ENCODE measurements around the gene PTPRK.

Gene PTPRK

DNA sequence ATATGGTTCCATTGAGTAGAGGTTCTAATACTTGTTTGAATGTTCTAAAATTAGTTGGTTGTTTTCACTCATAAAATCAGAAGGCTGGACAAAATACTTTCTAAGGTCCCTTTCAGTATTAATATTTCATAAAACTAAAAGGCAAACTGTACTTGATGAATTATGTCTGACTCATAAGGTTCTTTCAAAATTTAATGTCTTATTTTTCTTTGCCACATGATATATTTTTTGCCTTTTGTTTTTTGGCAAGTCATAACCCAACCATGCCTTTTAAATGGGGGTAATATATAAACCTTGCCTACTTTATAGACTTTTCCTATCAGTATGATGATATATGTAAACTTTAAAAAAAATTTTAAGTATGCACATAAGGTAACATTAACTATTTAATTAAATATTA, 244.7 kb downstream of the PTPRK start:
- TF ChIP-seq, protein P1, sequence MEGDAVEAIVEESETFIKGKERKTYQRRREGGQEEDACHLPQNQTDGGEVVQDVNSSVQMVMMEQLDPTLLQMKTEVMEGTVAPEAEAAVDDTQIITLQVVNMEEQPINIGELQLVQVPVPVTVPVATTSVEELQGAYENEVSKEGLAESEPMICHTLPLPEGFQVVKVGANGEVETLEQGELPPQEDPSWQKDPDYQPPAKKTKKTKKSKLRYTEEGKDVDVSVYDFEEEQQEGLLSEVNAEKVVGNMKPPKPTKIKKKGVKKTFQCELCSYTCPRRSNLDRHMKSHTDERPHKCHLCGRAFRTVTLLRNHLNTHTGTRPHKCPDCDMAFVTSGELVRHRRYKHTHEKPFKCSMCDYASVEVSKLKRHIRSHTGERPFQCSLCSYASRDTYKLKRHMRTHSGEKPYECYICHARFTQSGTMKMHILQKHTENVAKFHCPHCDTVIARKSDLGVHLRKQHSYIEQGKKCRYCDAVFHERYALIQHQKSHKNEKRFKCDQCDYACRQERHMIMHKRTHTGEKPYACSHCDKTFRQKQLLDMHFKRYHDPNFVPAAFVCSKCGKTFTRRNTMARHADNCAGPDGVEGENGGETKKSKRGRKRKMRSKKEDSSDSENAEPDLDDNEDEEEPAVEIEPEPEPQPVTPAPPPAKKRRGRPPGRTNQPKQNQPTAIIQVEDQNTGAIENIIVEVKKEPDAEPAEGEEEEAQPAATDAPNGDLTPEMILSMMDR (conservative IDR thresholded peaks at IDR 0.05; ENCODE audit: low read length), result no peak
- DNase-seq (ENCODE audit: low read depth), result no peak
- H3K4me3 ChIP-seq (ENCODE audit: low read length), result no peak overlapping the region

DNA sequence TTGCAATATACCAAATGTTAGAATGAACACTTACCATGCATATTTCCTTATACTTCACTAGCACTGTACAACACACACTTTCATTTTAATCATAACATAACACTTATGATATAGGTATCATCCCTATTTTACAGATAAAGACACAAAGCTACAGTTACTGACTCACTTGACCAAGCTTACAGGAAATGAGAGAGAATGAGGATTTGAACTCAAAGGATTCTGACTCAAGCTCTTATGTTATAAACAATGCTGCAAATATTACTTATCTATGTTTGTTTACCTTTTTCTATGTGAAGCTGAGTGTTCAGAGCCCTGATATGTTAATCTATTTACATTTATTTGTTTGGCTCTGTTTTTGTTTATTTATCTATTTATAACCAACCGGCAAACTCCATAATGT, 245.4 kb downstream of the PTPRK start:
- TF ChIP-seq, protein P1 (conservative IDR thresholded peaks at IDR 0.05; ENCODE audit: low read length), result no peak
- H3K4me3 ChIP-seq (ENCODE audit: low read length), result no peak overlapping the region
- peak; percentile 12 for DNase-seq (ENCODE audit: low read depth)

DNA sequence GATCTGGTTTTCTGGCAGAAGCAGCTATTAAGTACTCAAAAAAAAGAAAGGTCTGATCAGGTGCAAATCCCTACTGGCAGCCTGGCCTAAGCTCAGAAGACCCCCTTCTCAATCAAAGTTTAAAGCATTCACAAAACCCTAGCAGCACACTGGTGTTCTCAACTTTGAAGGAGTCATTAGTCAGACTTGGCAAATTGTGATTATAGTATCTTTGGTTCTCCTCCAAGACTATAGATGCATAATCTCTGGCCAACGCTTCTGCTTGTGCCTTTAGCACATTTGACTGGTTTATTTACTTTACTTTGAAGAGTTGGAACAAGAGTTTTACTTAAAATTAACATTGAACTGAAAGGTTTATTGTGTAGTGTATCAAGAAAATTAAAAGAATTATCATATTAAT, 248.9 kb downstream of the PTPRK start:
- H3K4me3 ChIP-seq (ENCODE audit: low read length), result no peak overlapping the region
- TF ChIP-seq, protein P1 (conservative IDR thresholded peaks at IDR 0.05; ENCODE audit: low read length), result no peak
- no peak for DNase-seq (ENCODE audit: low read depth)

DNA sequence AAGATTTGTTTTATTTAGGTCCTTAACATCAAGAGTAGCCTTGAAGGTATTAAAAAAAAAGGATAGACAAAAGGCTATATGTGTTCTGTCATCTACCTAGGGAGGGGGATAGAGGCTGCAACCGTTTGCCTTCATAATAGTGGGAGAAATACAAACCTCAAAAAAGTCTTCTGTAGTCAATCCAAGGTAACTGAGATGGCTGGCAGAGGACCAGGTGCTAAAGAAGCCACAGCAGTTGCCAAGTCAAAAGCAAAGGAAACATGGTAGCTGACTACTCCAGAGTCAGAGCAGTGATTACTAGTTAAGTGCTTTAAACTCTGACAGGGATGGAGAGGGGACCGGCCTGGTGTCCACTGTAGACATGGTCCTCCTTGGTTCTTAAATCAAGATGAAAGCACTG, 249.4 kb downstream of the PTPRK start:
- H3K4me3 ChIP-seq (ENCODE audit: low read length), result no peak overlapping the region
- TF ChIP-seq, protein P1 (conservative IDR thresholded peaks at IDR 0.05; ENCODE audit: low read length), result no peak
- no peak for DNase-seq (ENCODE audit: low read depth)

- no peak for DNase-seq (ENCODE audit: low read depth)
- TF ChIP-seq, protein P1 (conservative IDR thresholded peaks at IDR 0.05; ENCODE audit: low read length), result no peak
Observed at GRCh38 chr6:128266946-128267345, 253.5 kb downstream of the PTPRK start.

DNA sequence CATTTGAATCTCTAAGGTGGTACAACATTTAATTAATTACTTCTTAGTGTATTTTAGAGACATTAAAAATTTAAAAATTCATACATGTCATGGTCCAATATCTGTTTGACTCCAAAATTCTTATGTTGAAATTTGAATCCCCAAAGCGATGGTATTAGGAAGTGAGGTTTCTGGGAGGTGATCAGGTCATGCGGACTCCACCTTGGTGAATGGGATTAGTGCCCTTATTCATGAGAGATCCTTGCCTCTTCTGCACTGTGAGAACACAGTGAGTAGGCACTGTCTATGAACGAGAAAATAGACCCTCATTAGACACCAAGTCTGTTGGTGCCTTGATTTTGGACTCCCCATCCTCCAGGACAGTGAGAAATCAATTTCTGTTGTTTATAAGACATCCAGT, 254.7 kb downstream of the PTPRK start:
- DNase-seq (ENCODE audit: low read depth), result no peak
- TF ChIP-seq, protein P1 (conservative IDR thresholded peaks at IDR 0.05; ENCODE audit: low read length), result no peak
- H3K4me3 ChIP-seq (ENCODE audit: low read length), result no peak overlapping the region

More at GRCh38 chr6:128266946-128267345, 253.5 kb downstream of the PTPRK start:
- H3K4me3 ChIP-seq (ENCODE audit: low read length), result no peak overlapping the region

DNA sequence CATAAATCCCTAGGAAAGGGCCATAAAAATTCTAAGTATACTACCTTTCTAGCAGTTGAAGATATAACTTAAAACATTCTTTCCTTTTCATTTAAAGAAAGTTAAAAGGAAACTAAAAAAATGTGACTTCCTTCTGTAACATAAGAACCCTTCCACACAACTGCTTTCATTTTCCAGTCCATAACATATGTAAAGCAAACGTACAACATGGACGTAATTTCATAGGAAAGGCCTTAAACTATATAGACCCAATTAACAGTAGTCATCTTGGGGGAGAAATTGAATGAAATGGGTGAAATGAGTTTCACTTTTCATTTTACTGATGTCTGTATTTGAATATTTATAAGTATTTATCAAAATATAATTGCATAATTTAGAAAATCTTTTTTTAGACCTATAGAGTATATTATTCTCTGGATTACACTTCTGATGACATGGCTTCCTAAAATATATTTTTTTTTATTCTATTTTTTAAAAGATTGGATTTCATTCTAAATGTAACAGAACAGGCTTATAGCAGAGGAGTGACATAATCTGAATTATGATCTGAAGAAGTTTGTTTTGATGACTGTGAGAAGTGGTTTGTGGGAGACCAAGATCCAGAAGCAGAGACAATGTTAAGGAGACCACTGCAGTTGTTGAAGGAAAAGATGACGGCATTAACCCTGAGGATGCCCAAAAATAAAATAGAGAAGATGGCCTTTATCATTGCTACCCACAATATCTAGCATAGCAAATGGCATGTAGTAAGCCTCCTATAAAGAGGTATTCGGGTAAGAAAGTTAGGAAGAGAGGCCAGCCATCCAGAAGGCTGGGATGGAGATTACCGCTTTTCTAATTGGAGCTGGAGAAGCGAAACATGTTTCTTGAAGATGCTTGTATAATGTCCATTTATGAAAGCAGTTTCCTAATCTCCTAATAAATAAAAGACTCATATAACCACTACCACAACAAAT, 260.4 kb downstream of the PTPRK start:
- no peak for DNase-seq (ENCODE audit: low read depth)
- TF ChIP-seq, protein P1 (conservative IDR thresholded peaks at IDR 0.05; ENCODE audit: low read length), result no peak
- peak overlapping the region; percentile 37 for H3K4me3 ChIP-seq (ENCODE audit: low read length)

Data from AG10803 (cell line).